Lung (tissue), 12 donors: ENCODE data around the gene ADCY1. TPM values are rescaled to one million over a fixed set of nuclear protein-coding genes. Genes with fewer than 3 reads are reported as not detected.

Source experiments
- ATAC-seq: fragments of 200-7000 bp; cut with Tn5 transposase; one replicate; pipeline ENCODE4 v1.9.1; 2020; ENCODE audit warnings: moderate number of reproducible peaks; ENCODE audit not compliant: insufficient read depth, low FRiP score
- DNase-seq, 3 donors: peaks; one replicate each; pipeline ENCODE4 v3.0.0-alpha.2; 2013 to 2017
- H3K27ac ChIP-seq, 2 donors: one replicate each; pipeline ENCODE4 v1.5.1; 2013; ENCODE audit warnings: mild to moderate bottlenecking in 2 of 2, moderate library complexity in 2 of 2, control low read depth in 1 of 2, inconsistent platforms in 1 of 2, low read depth in 1 of 2, low read length in 1 of 2
- H3K27me3 ChIP-seq, 3 donors: one replicate each; pipeline ENCODE4 v1.5.1; 2013; ENCODE audit warnings: low read length in 2 of 3; ENCODE audit not compliant: control insufficient read depth in 3 of 3, insufficient read depth in 3 of 3
- H3K36me3 ChIP-seq, 4 donors: one replicate each; pipeline ENCODE4 v1.5.1; 2013; ENCODE audit warnings: low read length in 4 of 4, mild to moderate bottlenecking in 1 of 4, moderate library complexity in 1 of 4; ENCODE audit not compliant: control insufficient read depth in 4 of 4, insufficient read depth in 4 of 4
- H3K4me1 ChIP-seq, 5 donors: one replicate each; pipeline ENCODE4 v1.5.1; 2013; ENCODE audit warnings: low read length in 5 of 5, mild to moderate bottlenecking in 2 of 5, moderate library complexity in 1 of 5; ENCODE audit not compliant: control insufficient read depth in 5 of 5, insufficient read depth in 5 of 5
- H3K4me3 ChIP-seq: one replicate; pipeline ENCODE4 v1.5.1; 2013; ENCODE audit warnings: mild to moderate bottlenecking, control low read depth, moderate library complexity
- H3K9ac ChIP-seq, 2 donors: one replicate each; pipeline ENCODE4 v1.5.1; 2013; ENCODE audit warnings: low read length in 2 of 2, control low read depth in 1 of 2; ENCODE audit not compliant: insufficient read depth in 1 of 2
- H3K9me3 ChIP-seq, 4 donors: one replicate each; pipeline ENCODE4 v1.5.1; 2013; ENCODE audit warnings: low read length in 3 of 4, mild to moderate bottlenecking in 1 of 4, moderate library complexity in 1 of 4; ENCODE audit not compliant: control insufficient read depth in 4 of 4, insufficient read depth in 3 of 4
- WGBS, 2 donors: extraction: QIAGEN DNeasy Blood & Tissue Kit; methylation state at CpG; one replicate each; pipeline ENCODE4 v1.1.7; 2013; 5-methylcytosine and 5-hydroxymethylcytosine counted together
- polyA plus RNA-seq, 2 donors: library from polyadenylated mRNA; stranded (reverse); fragments of 200-250 nt; gene quantifications; one replicate each; pipeline ENCODE4 v1.2.1, GENCODE V29; 2013
- total RNA-seq, 2 donors: library from RNA; depleted of rRNA in 1 of 2; stranded (reverse); fragments of >200 nt in 1 of 2; gene quantifications; one replicate each; pipeline ENCODE4 v1.2.1, GENCODE V29; 2014 to 2021
- TF ChIP-seq, protein P1 (sequence below): IDR thresholded peaks from 2 replicates; pipeline ENCODE4 v1.5.1; 2012; ENCODE audit warnings: mild to moderate bottlenecking; ENCODE audit errors: control extremely low read depth, extremely low read depth
- donor health status: control.
- donor health status: control.
- donor health status: Bipolar disorder and iron deficiency.
- donor health status: healthy.
- donor health status: DM: yes; HTN: yes; CAD: no.

ADCY1 gene
- total and polyA plus RNA-seq, 4 donors = 0.14 to 1.8 (median 0.28) TPM

DNA sequence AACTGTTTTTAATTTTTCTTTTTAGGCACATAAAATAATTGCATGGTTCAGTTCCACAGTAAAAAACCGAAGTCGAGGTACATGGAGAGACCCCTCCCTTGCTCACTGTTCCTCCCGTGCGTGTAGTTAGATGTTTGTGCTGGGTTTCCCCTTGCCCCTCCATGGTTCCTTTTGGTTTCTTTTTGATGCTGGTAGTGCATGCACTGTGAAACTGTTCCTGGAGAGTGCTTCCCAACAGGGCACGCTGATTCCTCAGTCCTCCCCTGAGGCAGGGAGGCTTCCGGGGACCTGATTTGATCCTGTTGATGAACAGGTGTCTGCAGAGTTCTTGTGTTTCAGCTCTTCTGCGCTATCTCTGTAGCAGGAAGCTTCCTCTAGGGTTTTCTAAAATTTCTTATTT, 69.5 kb downstream of the ADCY1 start:
- TF ChIP-seq, protein P1, sequence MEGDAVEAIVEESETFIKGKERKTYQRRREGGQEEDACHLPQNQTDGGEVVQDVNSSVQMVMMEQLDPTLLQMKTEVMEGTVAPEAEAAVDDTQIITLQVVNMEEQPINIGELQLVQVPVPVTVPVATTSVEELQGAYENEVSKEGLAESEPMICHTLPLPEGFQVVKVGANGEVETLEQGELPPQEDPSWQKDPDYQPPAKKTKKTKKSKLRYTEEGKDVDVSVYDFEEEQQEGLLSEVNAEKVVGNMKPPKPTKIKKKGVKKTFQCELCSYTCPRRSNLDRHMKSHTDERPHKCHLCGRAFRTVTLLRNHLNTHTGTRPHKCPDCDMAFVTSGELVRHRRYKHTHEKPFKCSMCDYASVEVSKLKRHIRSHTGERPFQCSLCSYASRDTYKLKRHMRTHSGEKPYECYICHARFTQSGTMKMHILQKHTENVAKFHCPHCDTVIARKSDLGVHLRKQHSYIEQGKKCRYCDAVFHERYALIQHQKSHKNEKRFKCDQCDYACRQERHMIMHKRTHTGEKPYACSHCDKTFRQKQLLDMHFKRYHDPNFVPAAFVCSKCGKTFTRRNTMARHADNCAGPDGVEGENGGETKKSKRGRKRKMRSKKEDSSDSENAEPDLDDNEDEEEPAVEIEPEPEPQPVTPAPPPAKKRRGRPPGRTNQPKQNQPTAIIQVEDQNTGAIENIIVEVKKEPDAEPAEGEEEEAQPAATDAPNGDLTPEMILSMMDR = no peak
- no peaks in the 10 kb centered on the region for H3K27me3 ChIP-seq
- H3K9me3 ChIP-seq = no peaks in the 10 kb centered on the region
- H3K27ac ChIP-seq = no peak overlapping the region
- H3K4me3 ChIP-seq = no peak overlapping the region
- H3K4me1 ChIP-seq = peaks cover 0 to 13% (median 0%) of the 10 kb centered on the region in 5 donors
- no peaks in the 10 kb centered on the region for H3K36me3 ChIP-seq
- 91 to 93% methylated on average over 7 of the region's 7 CpGs for WGBS, 2 donors
- ATAC-seq (no peak), DNase-seq (no peak)
- H3K9ac ChIP-seq = no peak overlapping the region

DNA sequence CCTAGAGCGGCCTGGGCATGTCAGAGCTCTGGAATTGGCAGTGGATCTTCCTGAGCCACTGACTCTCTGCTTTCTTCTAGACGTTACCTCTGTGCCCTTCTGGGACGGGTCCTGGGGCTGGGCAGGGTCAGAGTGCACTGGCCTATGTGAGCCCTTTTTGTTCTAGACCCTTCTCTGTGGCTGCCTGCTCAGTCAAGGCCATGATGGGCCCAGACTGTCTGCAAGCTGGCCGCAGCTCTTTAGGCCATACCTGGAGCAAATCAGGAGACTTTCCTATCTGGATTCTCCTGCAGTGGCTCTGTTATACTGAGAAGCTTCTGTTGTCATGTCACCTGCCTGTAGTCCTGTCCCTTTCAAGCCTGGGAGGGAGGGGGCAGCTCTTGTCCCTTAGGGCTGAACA, 70.1 kb downstream of the ADCY1 start:
- no peak overlapping the region for H3K27ac ChIP-seq
- no peak overlapping the region for H3K4me3 ChIP-seq
- WGBS, 2 donors = 91 to 92% methylated on average over 4 of the region's 4 CpGs
- ATAC-seq = no peak
- no peaks in the 10 kb centered on the region for H3K9me3 ChIP-seq
- DNase-seq = no peak
- TF ChIP-seq, protein P1 = no peak
- H3K27me3 ChIP-seq = no peaks in the 10 kb centered on the region
- H3K36me3 ChIP-seq = no peaks in the 10 kb centered on the region
- no peak overlapping the region for H3K9ac ChIP-seq
- peaks cover 0 to 13% (median 0%) of the 10 kb centered on the region in 5 donors for H3K4me1 ChIP-seq

DNA sequence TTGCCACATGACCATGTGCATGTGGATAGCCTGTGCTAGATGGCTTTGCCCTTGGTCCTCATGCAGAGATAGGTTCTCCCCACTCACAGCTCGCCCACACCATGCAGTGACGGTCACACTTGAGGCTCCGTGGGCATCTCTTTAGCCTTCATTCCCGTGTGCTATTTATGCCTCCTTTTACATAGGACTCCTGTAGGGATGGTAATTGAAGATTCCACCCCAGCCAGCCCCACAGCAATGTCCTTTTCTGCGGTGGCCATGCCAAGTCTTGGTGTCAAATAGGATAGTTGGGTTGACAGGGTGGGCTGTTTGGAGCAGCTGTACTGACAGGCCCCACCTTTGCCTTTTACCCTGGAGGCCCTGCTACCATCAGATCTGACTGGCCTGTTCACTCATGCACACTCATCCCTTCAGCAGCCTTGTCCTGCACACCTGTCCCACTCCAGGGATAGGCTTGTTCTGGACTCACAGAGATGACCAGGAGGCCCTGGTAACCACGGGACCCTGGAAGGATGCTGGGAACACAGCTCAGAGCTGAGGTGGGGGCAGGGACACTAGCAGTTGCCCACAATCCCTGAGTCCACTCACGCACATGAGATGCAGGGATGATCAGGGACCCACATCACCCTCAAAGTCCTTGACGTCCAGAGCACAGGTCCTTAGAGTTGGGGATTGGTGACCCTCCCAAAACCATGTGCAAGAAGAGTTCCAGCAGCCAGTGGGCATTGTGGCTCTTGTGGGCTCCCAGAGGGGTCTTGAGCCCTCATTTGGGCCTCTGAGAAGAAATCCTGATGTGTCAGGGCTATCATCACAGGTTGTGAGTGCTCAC, 71.2 kb downstream of the ADCY1 start:
- H3K36me3 ChIP-seq = no peaks in the 10 kb centered on the region
- no peak overlapping the region for H3K9ac ChIP-seq
- WGBS, 2 donors = 91 to 95% methylated on average over 8 of the region's 8 CpGs
- DNase-seq = no peak
- TF ChIP-seq, protein P1 = no peak
- no peak overlapping the region for H3K27ac ChIP-seq
- no peak for ATAC-seq
- H3K4me3 ChIP-seq = no peak overlapping the region
- no peaks in the 10 kb centered on the region for H3K27me3 ChIP-seq
- H3K9me3 ChIP-seq = no peaks in the 10 kb centered on the region
- peaks cover 0 to 13% (median 0%) of the 10 kb centered on the region in 5 donors for H3K4me1 ChIP-seq
